Stimulated activated naive CD8-positive, alpha-beta T cell treated with anti-CD3 and anti-CD28 coated beads, Interleukin-15, Interleukin-2, amounts not matched to agents 100 U/mL and 50 U/mL, for 24 hours (primary cell): ENCODE measurements around the gene ADIRF.
"Not testable (repeated sequence)": the region's sequence is repeated elsewhere in the genome, so short reads cannot be mapped to it uniquely, and the experiment has no call there.

Source experiments
- ATAC-seq: fragments of 150-1000 bp; cut with Tn5 transposase; one replicate; pipeline ENCODE4 v1.10.0; 2021
- DNase-seq: peaks from one replicate; pipeline ENCODE4 v3.0.0; 2021

The ADIRF gene

DNA sequence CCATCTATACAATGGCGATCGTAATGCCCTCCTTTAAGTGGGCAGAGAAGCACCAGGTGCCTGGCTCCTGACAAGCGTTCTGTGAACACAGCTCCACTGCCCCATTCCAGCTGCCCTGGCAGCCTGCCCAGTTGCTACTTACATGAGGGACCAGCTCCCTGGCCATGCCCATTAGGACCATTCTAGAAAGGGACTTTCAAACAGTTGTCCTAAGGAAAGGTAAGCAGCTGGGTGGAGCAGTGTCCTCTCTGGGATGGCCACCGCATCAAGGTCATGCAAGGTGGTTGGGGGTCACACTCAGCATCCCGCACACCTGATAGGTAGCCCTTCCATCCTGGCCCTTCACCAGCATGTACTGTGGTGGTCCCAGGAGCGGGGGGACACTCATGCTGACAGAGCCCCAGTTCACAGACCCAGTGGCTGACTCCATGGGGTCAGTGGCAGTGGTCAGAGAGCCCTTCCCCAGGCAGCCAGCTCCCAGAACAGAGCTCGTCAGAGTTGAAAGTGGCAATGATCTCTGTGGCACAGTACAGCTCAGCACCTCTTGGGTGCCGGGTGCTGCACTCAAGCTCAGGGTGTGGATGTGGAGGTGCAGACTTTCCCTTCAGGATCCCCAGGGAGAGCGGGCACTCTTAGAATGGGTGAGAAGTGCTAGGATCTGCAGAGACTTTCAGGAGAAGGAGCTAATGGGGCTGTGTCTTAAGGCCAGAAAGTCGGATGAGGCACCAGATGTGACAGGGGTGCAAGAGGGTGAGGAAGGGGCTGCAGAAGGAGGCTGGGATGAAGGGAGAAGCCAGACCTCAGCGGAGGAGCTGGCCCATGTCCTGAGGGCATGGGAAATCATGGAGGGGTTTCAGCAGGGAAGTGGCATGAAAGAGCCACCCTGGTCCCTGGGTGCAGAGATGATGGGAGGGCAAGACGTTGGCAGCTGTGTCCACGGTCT is 21.8 kb upstream of the ADIRF start:
- ATAC-seq: no peak
- DNase-seq: no peak

DNA sequence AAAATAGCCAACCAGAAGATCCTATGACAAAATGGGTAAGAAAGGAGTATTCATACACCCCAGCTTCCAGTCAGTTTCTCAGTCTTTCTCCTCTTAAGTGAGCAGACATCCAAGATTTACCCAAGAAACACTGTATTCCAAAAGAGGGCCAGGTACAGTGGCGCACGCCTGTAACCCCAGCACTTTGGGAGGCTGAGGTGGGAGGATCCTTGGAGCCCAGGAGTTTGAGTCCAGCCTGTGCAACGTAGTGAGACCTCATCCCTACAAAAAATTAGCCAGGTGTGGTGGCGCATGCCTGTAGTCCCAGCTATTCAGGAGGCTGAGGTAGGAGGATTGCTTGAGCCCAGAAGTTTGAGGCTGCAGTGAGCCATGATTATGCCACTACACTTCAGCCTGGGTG is 20.5 kb upstream of the ADIRF start:
- ATAC-seq, DNase-seq: not testable (repeated sequence)

- no peak for DNase-seq
- ATAC-seq: no peak
Measured at GRCh38 chr10:86950349-86950748, 17.9 kb upstream of the ADIRF start.

DNA sequence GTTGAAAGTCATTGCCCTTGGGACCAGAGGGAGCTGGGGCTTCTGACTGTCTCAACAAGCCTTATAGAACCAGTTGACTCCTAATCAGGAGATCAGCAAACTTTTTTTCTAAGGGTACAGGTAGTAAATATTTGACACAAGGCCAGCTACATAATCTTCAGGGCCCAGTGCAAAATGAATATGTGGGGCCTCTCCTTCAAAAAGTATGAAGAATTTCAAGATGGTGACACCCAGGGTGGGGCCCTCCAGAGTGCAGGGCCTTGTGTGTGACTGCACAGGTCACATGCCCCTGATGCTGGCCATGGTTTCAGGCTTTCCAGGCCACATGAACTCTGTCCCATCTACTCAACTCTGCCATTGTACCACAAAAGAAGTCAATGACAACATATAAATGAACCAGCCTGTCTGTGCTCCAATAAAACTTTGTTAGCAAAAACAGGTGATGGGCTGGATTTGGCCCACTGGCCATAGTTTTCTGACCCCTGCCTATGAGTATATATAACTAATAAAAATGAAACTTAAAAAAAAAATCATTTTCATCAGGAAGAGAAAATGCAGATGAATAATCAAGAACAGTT is 17.0 kb upstream of the ADIRF start:
- ATAC-seq: no peak
- no peak for DNase-seq

DNA sequence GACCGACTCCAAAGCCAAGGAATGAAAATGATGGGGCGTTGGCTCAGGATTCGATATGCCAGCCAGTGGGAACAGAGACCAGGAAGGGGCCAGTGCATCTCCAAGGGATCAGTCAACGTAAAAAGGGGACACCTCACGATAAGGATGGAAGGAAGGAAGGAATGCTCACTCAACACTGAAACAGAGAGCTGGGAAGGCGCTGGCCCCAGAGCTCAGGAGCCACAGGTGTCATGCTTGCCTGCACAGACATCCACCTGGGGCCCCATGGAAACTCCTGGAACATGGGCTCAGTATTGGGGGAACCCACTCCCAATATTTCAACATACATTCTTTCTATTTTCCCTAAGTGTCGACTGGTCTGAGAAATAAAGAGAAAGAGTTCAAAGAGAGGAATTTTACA is 16.2 kb upstream of the ADIRF start:
- no peak for DNase-seq
- no peak for ATAC-seq

GRCh38 chr10:86952697-86953096 is 15.6 kb upstream of the ADIRF start:
- not testable (repeated sequence) for DNase-seq, ATAC-seq

GRCh38 chr10:86953747-86954680 is 14.3 kb upstream of the ADIRF start:
- no peak for ATAC-seq
- DNase-seq: no peak

- ATAC-seq: no peak
Measured at GRCh38 chr10:86954681-86955500, 13.4 kb upstream of the ADIRF start.

GRCh38 chr10:86955501-86956194 is 12.6 kb upstream of the ADIRF start:
- ATAC-seq (no peak), DNase-seq (no peak)

More at GRCh38 chr10:86954681-86955500, 13.4 kb upstream of the ADIRF start:
- no peak for DNase-seq

DNA sequence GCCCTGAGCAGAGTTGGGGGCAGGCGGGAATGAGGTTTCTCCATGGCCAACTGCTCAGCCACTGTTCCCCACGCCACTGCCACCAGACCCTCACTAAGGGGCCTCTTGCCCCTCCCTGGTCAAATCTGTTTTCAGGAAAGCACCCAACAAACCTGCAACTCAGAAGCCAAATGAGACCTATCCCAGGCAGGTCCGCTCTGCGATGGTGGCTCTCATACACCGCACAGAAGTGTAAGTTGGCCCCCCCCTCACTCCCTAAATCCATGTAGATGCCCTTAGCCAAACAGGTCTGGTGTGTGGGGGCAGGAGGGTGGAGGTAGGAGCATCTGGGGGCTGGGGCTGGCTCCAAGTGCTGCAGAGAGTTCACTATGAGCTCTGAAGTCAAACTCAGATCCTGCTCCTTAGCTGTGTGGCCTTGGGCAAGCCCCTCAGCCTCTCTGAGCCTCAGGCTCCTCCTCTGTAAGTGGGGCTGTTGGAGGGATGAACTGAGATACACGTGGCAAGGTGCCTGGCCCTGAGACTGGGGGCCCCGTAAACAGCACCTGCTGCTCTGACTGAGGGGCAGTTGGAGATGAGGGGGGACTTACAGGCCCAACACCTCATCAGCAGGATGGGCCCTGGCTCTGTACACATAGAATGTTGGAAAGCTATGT is 12.0 kb upstream of the ADIRF start:
- no peak for ATAC-seq
- no peak for DNase-seq

DNA sequence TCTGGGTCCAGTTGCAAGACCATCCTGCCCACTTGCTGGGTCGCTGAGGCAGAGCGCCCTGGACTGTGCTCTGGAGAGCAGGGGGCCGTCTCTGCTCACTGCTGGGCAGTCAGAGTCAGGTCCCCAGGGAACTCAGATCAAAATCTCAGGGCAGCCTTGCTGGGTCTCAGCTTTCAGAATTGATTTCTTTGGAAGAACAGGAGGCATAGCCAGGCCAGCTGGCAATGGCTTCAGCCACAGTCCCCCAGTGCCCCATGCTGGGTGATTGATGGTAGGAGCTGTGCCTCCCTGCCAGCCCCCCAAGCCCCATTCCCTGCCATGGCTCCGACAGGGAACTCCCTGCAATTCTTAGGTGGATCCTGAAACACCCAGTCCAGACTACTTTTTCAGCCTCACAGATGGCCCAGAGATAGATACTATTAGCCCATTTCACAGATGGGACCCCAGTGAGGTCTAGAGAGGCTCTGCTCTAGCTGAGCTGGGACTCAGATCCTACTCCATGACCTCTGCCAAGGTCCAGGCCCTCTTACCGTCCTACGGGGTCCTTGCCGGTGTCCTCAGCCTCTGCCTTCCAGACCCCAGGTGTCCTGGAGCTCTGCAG is 11.3 kb upstream of the ADIRF start:
- ATAC-seq: no peak
- no peak for DNase-seq

DNA sequence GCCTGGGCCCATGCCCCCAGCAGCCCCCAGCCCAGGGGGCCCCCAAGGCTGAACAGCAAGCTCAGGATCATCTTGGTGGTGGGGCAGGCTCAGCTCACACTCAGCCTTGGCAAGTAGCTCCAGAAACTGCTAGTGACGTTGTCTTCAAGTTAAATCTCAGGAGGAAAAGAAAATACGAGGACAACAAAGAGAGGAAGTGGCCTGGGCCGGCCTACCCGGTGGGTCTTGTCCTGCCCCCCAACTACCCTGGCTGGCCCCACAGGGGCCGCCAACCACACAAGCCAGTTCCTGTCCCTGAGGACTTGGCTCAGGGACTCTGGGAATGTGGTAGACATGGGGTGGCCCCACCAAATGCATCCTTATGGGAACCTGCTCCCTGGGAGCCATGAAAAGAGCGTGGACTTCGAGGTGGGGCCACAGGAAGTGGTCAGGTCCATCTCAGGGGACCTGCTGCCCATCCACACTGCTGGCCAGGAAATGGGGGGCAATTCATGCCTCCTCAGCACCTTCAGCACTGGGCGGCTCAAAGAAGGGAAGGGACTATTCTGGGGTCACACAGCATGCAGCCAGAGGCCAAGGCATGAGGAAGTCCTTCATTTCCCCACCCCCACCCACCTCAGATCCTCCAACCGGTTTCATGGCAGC is 10.7 kb upstream of the ADIRF start, which contains the start of gene MMRN2:
MMRN2 (minus strand) TSS at position 145 of the 645 bp plus-strand sequence; CDS start at position 71, 74 bp downstream.
- no peak for DNase-seq
- no peak for ATAC-seq

DNA sequence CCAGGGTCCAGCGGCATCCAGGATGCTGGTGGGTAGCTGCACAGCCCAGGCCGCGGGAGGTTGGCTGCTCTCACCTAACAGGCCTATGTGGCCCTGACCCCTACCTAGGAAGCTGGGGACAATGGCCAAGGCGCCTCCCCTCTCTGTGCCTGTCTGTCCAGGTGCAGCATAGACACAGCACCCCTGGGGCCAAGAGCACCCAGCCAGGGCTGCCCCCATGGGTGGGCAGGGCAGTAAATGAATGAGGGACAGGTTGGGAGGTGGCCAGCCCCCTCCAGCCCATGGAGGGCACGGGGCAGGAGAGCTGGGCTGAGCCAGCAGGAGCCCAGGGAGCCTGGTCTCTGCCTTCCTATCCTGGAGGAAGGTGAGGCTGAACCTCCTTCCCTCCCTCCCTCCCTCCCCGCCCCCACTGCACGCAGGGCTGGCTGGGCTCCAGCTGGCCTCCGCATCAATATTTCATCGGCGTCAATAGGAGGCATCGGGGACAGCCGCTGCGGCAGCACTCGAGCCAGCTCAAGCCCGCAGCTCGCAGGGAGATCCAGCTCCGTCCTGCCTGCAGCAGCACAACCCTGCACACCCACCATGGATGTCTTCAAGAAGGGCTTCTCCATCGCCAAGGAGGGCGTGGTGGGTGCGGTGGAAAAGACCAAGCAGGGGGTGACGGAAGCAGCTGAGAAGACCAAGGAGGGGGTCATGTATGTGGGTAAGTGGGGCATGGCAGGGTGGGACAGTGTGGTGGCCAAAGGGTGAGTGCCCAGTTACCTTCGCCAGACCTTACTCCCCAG is 10.0 kb upstream of the ADIRF start, which contains the start of gene SNCG:
SNCG (plus strand) TSS at position 484 of the 785 bp plus-strand sequence; CDS start at position 583, 99 bp downstream.
- ATAC-seq: no peak

GRCh38 chr10:86958901-86959736 is 9.2 kb upstream of the ADIRF start:
- DNase-seq (no peak), ATAC-seq (no peak)

More for the DNA sequence above, 10.0 kb upstream of the ADIRF start, which contains the start of gene SNCG:
- no peak for DNase-seq

- DNase-seq (no peak), ATAC-seq (no peak)
Measured at GRCh38 chr10:86959737-86960002, 8.6 kb upstream of the ADIRF start.

DNA sequence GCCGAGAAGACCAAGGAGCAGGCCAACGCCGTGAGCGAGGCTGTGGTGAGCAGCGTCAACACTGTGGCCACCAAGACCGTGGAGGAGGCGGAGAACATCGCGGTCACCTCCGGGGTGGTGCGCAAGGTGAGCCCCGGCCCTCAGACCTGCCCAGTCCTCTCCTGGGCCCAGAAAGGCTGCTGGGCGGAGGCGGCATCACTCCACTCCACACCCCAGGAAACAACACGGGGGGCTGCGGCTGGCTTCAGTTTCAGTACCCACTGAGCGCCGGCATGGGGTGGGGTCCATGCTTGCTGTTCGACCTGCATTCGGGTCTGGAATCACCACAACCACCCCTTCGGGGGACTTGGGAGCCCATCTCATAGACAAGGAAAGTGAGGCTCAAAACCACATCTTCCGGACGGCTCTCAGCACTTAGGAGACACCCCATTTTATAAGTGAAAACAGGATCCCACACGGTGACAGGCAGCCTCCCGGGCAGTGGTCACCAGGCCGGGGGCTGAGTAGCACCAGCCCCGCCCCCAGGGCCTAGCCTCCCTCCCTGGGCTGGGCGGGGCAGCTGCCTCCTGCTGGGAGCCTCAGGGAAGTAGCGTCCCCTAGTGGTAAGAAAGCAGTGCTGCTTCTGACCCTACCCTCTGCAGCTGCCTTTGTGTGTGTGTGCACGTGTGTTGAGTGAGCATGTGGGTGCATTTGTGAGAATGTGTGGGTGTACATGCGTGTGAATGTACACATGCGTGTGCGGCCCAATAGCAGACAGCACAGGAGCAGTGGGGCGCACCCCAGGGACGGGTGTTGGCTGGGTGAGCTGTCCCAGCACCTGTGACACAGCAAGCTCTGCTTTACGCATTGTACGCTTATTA is 8.0 kb upstream of the ADIRF start:
- DNase-seq (peak; percentile 48), ATAC-seq (peak; percentile 56)
